DOHH2 (cell line): Measurements from ENCODE around the gene MRPL53.

Experiments
- EZH2phosphoT487 ChIP-seq: fragments of 200-600 bp; sonication (generic); IDR thresholded peaks from 2 replicates; pipeline ENCODE4 v1.6.1; 2017; ENCODE audit warnings: borderline replicate concordance, mild to moderate bottlenecking, antibody characterized with exemption, low read length, moderate library complexity, mixed read lengths
- TF ChIP-seq, protein P1 (sequence below): fragments of 200-600 bp; sonication (generic); IDR thresholded peaks from one replicate; pipeline ENCODE4 v1.5.1; 2014; ENCODE audit warnings: antibody characterized with exemption, mild to moderate bottlenecking, low read depth, low read length; ENCODE audit not compliant: poor library complexity, severe bottlenecking

DNA sequence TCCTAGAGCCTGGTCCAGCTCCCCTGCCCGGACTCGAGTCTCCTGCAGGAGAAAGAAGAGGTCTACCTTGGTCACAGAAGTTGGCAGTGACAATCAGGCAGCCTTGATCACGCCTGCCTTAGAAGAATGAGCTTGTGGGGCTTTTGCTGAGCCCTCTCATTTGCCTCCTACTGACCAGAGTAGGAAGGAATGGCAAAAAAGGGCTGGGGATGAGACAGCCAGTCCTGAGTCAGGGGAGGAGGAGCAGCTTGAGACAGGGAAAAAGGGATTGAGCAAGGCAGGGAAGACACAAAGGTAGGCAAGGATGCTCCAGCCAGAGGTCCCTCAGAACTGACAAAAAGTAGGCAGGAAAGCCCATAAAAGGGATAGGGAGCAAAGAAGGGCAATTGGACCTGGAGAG lies 44.9 kb downstream of the MRPL53 start:
- no peak for TF ChIP-seq EZH2phosphoT487
- TF ChIP-seq, protein P1, sequence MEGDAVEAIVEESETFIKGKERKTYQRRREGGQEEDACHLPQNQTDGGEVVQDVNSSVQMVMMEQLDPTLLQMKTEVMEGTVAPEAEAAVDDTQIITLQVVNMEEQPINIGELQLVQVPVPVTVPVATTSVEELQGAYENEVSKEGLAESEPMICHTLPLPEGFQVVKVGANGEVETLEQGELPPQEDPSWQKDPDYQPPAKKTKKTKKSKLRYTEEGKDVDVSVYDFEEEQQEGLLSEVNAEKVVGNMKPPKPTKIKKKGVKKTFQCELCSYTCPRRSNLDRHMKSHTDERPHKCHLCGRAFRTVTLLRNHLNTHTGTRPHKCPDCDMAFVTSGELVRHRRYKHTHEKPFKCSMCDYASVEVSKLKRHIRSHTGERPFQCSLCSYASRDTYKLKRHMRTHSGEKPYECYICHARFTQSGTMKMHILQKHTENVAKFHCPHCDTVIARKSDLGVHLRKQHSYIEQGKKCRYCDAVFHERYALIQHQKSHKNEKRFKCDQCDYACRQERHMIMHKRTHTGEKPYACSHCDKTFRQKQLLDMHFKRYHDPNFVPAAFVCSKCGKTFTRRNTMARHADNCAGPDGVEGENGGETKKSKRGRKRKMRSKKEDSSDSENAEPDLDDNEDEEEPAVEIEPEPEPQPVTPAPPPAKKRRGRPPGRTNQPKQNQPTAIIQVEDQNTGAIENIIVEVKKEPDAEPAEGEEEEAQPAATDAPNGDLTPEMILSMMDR: no peak
